IMR-90 (cell line): Measurements from ENCODE around the gene WDFY2. TPM values are rescaled to one million over a fixed set of nuclear protein-coding genes. Genes with fewer than 3 reads are reported as not detected.

ENCODE experiments used
- ATAC-seq: fragments of 200-7000 bp; cut with Tn5 transposase; 2 replicates; pipeline ENCODE4 v1.9.1; 2020; ENCODE audit warnings: low read depth, mild to moderate bottlenecking, moderate library complexity
- BruUV-seq: library from RNA; stranded (reverse); fragments of 400-500 nt; replicated peaks from 2 replicates; lab custom pipeline; 2021; lab: Mats Ljungman, UMichigan
- CTCF ChIA-PET: fragments of 300-600 bp; formaldehyde crosslinking; extraction: SDS; loops from one replicate; lab custom pipeline; 2021; ENCODE audit warnings: antibody characterized with exemption; lab: Yijun Ruan, JAX
- POLR2A ChIA-PET: fragments of 300-600 bp; sonication (Branson Sonifier 250); formaldehyde crosslinking; loops from one replicate; lab custom pipeline; 2022; ENCODE audit warnings: antibody characterized with exemption; ENCODE audit not compliant: unreplicated experiment; lab: Charles Lee
- DNase-seq: peaks from one replicate; pipeline ENCODE4 v3.0.0; 2013
- H2AFZ ChIP-seq: replicated peaks from 2 replicates; pipeline ENCODE3; 2013; ENCODE audit warnings: low read length, mild to moderate bottlenecking; ENCODE audit not compliant: poor library complexity
- H2AK5ac ChIP-seq: 2 replicates; pipeline ENCODE4 v1.6.1; 2013; ENCODE audit warnings: low read depth, low read length, inconsistent platforms
- H2AK9ac ChIP-seq: replicated peaks from 2 replicates; pipeline ENCODE3; 2013; ENCODE audit warnings: mild to moderate bottlenecking, low read depth, low read length, moderate library complexity; ENCODE audit not compliant: poor library complexity
- H2BK120ac ChIP-seq: 2 replicates; pipeline ENCODE4 v1.6.1; 2013; ENCODE audit warnings: low read depth, low read length, inconsistent platforms
- H2BK15ac ChIP-seq: 3 replicates; pipeline ENCODE4 v1.6.1; 2013; ENCODE audit warnings: low read depth, low read length, inconsistent platforms
- H2BK20ac ChIP-seq: 2 replicates; pipeline ENCODE4 v1.6.1; 2013; ENCODE audit warnings: low read depth, mild to moderate bottlenecking, inconsistent platforms, low read length, moderate library complexity
- H2BK5ac ChIP-seq: 2 replicates; pipeline ENCODE4 v1.6.1; 2013; ENCODE audit warnings: mild to moderate bottlenecking, low read depth, low read length, inconsistent platforms; ENCODE audit not compliant: poor library complexity, severe bottlenecking
- H3K14ac ChIP-seq: replicated peaks from 2 replicates; pipeline ENCODE4 v1.6.1; 2013; ENCODE audit warnings: low read depth, low read length, inconsistent platforms
- H3K18ac ChIP-seq: 2 replicates; pipeline ENCODE4 v1.6.1; 2013; ENCODE audit warnings: low read depth, low read length, control low read depth
- H3K23ac ChIP-seq: 2 replicates; pipeline ENCODE4 v1.6.1; 2013; ENCODE audit warnings: low read depth, low read length, inconsistent platforms
- H3K27ac ChIP-seq: 2 replicates; pipeline ENCODE4 v1.5.1; 2013; ENCODE audit warnings: mild to moderate bottlenecking, control low read depth, low read length; ENCODE audit not compliant: insufficient read depth
- H3K27me3 ChIP-seq: 2 replicates; pipeline ENCODE4 v1.6.1; 2013; ENCODE audit warnings: low read length; ENCODE audit not compliant: control insufficient read depth, insufficient read depth
- H3K36me3 ChIP-seq: 2 replicates; pipeline ENCODE4 v1.6.1; 2013; ENCODE audit warnings: low read length, mixed read lengths; ENCODE audit not compliant: control insufficient read depth, insufficient read depth
- H3K4ac ChIP-seq: 2 replicates; pipeline ENCODE4 v1.6.1; 2013; ENCODE audit warnings: low read depth, low read length, inconsistent platforms
- H3K4me1 ChIP-seq: 2 replicates; pipeline ENCODE4 v1.6.1; 2013; ENCODE audit warnings: low read length, mixed read lengths; ENCODE audit not compliant: control insufficient read depth, insufficient read depth
- H3K4me2 ChIP-seq: 2 replicates; pipeline ENCODE4 v1.6.1; 2013; ENCODE audit warnings: low read depth, mild to moderate bottlenecking, control low read depth, low read length, moderate library complexity
- H3K4me3 ChIP-seq: 2 replicates; pipeline ENCODE4 v1.5.1; 2013; ENCODE audit warnings: low read depth, mild to moderate bottlenecking, control low read depth, low read length, moderate library complexity; ENCODE audit not compliant: insufficient read depth
- H3K56ac ChIP-seq: 2 replicates; pipeline ENCODE4 v1.6.1; 2013; ENCODE audit warnings: low read length, inconsistent platforms; ENCODE audit not compliant: insufficient read depth; ENCODE audit errors: extremely low read depth
- H3K79me1 ChIP-seq, 2 experiments: 2 replicates each; pipeline ENCODE4 v1.6.1; 2013; ENCODE audit warnings: low read length in 2 of 2, inconsistent platforms in 1 of 2, low read depth in 1 of 2
- H3K9ac ChIP-seq: 2 replicates; pipeline ENCODE4 v1.6.1; 2013; ENCODE audit warnings: low read depth, low read length, control low read depth
- H3K9me1 ChIP-seq: 2 replicates; pipeline ENCODE4 v1.6.1; 2013; ENCODE audit warnings: low read length, inconsistent platforms; ENCODE audit not compliant: insufficient read depth
- H3K9me3 ChIP-seq: 2 replicates; pipeline ENCODE4 v1.6.1; 2013; ENCODE audit warnings: low read length; ENCODE audit not compliant: control insufficient read depth, insufficient read depth
- H4K20me1 ChIP-seq: 2 replicates; pipeline ENCODE4 v1.6.1; 2013; ENCODE audit warnings: low read length, inconsistent platforms; ENCODE audit not compliant: insufficient read depth
- H4K5ac ChIP-seq: 2 replicates; pipeline ENCODE4 v1.6.1; 2013; ENCODE audit warnings: mild to moderate bottlenecking, low read depth, low read length, control low read depth
- H4K8ac ChIP-seq, 2 experiments: 2 replicates each; pipeline ENCODE4 v1.6.1; 2013; ENCODE audit warnings: low read depth in 2 of 2, low read length in 2 of 2, control low read depth in 1 of 2, inconsistent platforms in 1 of 2
- H4K91ac ChIP-seq: 2 replicates; pipeline ENCODE4 v1.6.1; 2013; ENCODE audit warnings: low read depth, low read length, inconsistent platforms; ENCODE audit not compliant: insufficient read depth
- CEBPB ChIP-seq: IDR thresholded peaks from 2 replicates; pipeline ENCODE4 v1.6.1; 2012; ENCODE audit warnings: low read depth, low read length, improper control_type of control experiment
- CHD1 ChIP-seq: IDR thresholded peaks from 2 replicates; pipeline ENCODE4 v1.6.1; 2012; ENCODE audit warnings: low read depth, low read length, improper control_type of control experiment
- FOS ChIP-seq: fragments of 150-350 bp; IDR thresholded peaks from 2 replicates; pipeline ENCODE4 v1.6.1; 2016; ENCODE audit warnings: low read depth, low read length
- NFE2L2 ChIP-seq: fragments of 150-350 bp; IDR thresholded peaks from 2 replicates; pipeline ENCODE4 v1.6.1; 2016; ENCODE audit warnings: low read depth, mild to moderate bottlenecking, low read length
- POLR2A ChIP-seq: IDR thresholded peaks from 2 replicates; pipeline ENCODE4 v1.6.1; 2012; ENCODE audit warnings: mild to moderate bottlenecking, low read depth, low read length
- RAD21 ChIP-seq: IDR thresholded peaks from 2 replicates; pipeline ENCODE4 v1.6.1; 2012; ENCODE audit warnings: low read length, improper control_type of control experiment
- RCOR1 ChIP-seq: IDR thresholded peaks from 2 replicates; pipeline ENCODE4 v1.6.1; 2012; ENCODE audit warnings: mild to moderate bottlenecking, low read length, improper control_type of control experiment; ENCODE audit not compliant: insufficient replicate concordance
- RFX5 ChIP-seq: IDR thresholded peaks from 2 replicates; pipeline ENCODE4 v1.8.0; 2012; ENCODE audit warnings: low read depth, mild to moderate bottlenecking, low read length, moderate library complexity
- SMC3 ChIP-seq: fragments of 150-350 bp; IDR thresholded peaks from 2 replicates; pipeline ENCODE4 v1.6.1; 2016; ENCODE audit warnings: low read depth, mild to moderate bottlenecking, antibody characterized with exemption, low read length, moderate library complexity
- WGBS, 2 experiments: methylation state at CpG; one replicate each; pipeline versions ENCODE4 v1.1.5 to v1.1.7; 2013; ENCODE audit warnings: missing lambda C conversion rate in 2 of 2; ENCODE audit not compliant: insufficient read length in 1 of 2; ENCODE audit errors: extremely low coverage in 2 of 2; 5-methylcytosine and 5-hydroxymethylcytosine counted together
- dilution Hi-C: fragments of 300-500 bp; cut with HindIII; formaldehyde crosslinking; loops from one replicate; pipeline ENCODE4 v1.14.3; 2018; ENCODE audit warnings: low sequenced_read_pairs; ENCODE audit not compliant: unreplicated experiment
- in situ Hi-C: fragments of 300-500 bp; cut with MboI; formaldehyde crosslinking; loops from 3 replicates; pipeline ENCODE4 v1.14.3; 2019; ENCODE audit warnings: low sequenced_read_pairs, inconsistent platforms, mixed read lengths
- intact Hi-C: fragments of 100-400 bp; cut with micrococcal nuclease; formaldehyde crosslinking; loops from 2 replicates; pipeline ENCODE4 v1.10.0; 2022
- polyA plus RNA-seq, 3 experiments: library from polyadenylated mRNA; depleted of rRNA; stranded (reverse); fragments of >200 nt; gene quantifications; 2 replicates each; pipeline ENCODE4 v1.2.3, GENCODE V29; 2012; ENCODE audit warnings: low replicate concordance in 1 of 3
- total RNA-seq: library from RNA; depleted of rRNA; stranded (reverse); fragments of >200 nt; gene quantifications from 2 replicates; pipeline ENCODE4 v1.2.3, GENCODE V29; 2012
- TF ChIP-seq, protein P1 (sequence below): fragments of 150-350 bp; IDR thresholded peaks from 2 replicates; pipeline ENCODE4 v1.6.1; 2017; ENCODE audit warnings: mild to moderate bottlenecking, antibody characterized with exemption, low read length, low read depth
- TF ChIP-seq, protein P2 (sequence below): conservative IDR thresholded peaks from 2 replicates; pipeline ENCODE4 v1.5.1; 2012; ENCODE audit warnings: mild to moderate bottlenecking, low read depth, low read length, improper control_type of control experiment
- TF ChIP-seq, protein P3 (sequence below): fragments of 150-350 bp; IDR thresholded peaks from 2 replicates; pipeline ENCODE4 v1.6.1; 2016; ENCODE audit warnings: low read depth, mild to moderate bottlenecking, low read length, moderate library complexity, borderline replicate concordance

The WDFY2 gene
- total and polyA plus RNA-seq, 2 of the 4 experiments (the other 2 are of a cell fraction) = 4.3 to 5.4 TPM

DNA sequence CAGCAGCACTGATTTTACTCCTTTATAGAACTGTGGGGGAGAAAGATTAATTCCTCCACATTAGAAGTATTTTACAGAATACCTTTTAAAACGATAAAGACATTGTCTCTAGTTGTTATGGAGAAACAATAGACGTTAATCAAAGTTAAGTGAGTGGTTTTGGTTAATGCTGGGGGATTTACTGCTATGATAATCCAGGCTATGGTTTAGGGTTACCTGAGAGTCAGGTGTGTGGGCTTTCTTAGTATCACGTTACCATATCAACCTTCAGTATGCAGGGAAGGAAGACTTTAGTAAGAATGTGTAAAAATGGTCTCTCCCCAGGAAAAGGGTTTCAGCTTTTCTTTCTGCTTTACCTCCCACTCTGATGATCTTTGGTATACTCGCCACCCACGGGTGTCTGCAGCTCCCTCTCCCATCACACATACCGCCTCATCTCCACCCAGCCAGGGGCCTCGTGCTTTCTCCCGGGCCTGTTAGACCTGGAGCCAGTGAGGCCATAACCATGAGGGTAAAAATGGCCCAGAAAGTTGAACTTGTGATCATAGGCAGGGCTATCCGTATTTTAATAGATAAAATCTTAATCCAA lies 45.6 kb upstream of the WDFY2 start:
- POLR2A ChIA-PET = no interaction called here
- CTCF ChIA-PET = no interaction called here
- Histone ChIP-seq H3K9me3 (no peaks in the 10 kb centered on the region), H3K23ac (no peak overlapping the region), H3K18ac (peak overlapping the region; percentile 20; the same call in 1 of the 2 replicates), H2BK15ac (peak overlapping the region; percentile 7; the same call in 1 of the 3 replicates), H3K14ac (no peak overlapping the region), H2AK5ac (no peak overlapping the region), H2BK5ac (no peak overlapping the region), H3K4me3 (no peak overlapping the region), H3K56ac (no peak overlapping the region), H3K9ac (no peak overlapping the region), H2BK20ac (no peak overlapping the region), H4K20me1 (no peaks in the 10 kb centered on the region), H4K8ac (no peak overlapping the region), H3K27me3 (no peaks in the 10 kb centered on the region), H3K4me1 (peaks cover 15% of the 10 kb centered on the region), H3K9me1 (no peaks in the 10 kb centered on the region; the same call in 1 of the 2 replicates), H3K36me3 (no peaks in the 10 kb centered on the region), H3K4ac (peak overlapping the region; percentile 11; the same call in 1 of the 2 replicates), H2BK120ac (no peak overlapping the region; the same call in 1 of the 2 replicates), H2AFZ (no peak overlapping the region), H3K79me1 (no peaks in the 10 kb centered on the region), H4K5ac (no peak overlapping the region), H3K27ac (no peak overlapping the region), H4K91ac (no peak overlapping the region), H3K4me2 (no peak overlapping the region), H2AK9ac (no peak overlapping the region)
- BruUV-seq = no TSS peak
- intact Hi-C loops = no loop called here
- TF ChIP-seq RCOR1 (no peak), FOS (no peak), NFE2L2 (no peak), CHD1 (no peak), RFX5 (no peak), CEBPB (no peak), POLR2A (no peak), SMC3 (no peak), RAD21 (no peak)
- TF ChIP-seq, protein P1, sequence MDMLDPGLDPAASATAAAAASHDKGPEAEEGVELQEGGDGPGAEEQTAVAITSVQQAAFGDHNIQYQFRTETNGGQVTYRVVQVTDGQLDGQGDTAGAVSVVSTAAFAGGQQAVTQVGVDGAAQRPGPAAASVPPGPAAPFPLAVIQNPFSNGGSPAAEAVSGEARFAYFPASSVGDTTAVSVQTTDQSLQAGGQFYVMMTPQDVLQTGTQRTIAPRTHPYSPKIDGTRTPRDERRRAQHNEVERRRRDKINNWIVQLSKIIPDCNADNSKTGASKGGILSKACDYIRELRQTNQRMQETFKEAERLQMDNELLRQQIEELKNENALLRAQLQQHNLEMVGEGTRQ = no peak
- TF ChIP-seq, protein P2, sequence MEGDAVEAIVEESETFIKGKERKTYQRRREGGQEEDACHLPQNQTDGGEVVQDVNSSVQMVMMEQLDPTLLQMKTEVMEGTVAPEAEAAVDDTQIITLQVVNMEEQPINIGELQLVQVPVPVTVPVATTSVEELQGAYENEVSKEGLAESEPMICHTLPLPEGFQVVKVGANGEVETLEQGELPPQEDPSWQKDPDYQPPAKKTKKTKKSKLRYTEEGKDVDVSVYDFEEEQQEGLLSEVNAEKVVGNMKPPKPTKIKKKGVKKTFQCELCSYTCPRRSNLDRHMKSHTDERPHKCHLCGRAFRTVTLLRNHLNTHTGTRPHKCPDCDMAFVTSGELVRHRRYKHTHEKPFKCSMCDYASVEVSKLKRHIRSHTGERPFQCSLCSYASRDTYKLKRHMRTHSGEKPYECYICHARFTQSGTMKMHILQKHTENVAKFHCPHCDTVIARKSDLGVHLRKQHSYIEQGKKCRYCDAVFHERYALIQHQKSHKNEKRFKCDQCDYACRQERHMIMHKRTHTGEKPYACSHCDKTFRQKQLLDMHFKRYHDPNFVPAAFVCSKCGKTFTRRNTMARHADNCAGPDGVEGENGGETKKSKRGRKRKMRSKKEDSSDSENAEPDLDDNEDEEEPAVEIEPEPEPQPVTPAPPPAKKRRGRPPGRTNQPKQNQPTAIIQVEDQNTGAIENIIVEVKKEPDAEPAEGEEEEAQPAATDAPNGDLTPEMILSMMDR = no peak
- TF ChIP-seq, protein P3, sequence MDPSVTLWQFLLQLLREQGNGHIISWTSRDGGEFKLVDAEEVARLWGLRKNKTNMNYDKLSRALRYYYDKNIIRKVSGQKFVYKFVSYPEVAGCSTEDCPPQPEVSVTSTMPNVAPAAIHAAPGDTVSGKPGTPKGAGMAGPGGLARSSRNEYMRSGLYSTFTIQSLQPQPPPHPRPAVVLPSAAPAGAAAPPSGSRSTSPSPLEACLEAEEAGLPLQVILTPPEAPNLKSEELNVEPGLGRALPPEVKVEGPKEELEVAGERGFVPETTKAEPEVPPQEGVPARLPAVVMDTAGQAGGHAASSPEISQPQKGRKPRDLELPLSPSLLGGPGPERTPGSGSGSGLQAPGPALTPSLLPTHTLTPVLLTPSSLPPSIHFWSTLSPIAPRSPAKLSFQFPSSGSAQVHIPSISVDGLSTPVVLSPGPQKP = no peak
- no CpG with 5 or more reads among the region's 9 CpGs for WGBS, 2 experiments
- ATAC-seq (no peak), DNase-seq (no peak)
- in situ Hi-C loops = no loop called here
- dilution Hi-C loops = no loop called here
